ENCODE data around the gene EPB41L4A.
"Not testable (repeated sequence)": the region's sequence is repeated elsewhere in the genome, so short reads cannot be mapped to it uniquely, and the experiment has no call there.

Gene EPB41L4A, protein sequence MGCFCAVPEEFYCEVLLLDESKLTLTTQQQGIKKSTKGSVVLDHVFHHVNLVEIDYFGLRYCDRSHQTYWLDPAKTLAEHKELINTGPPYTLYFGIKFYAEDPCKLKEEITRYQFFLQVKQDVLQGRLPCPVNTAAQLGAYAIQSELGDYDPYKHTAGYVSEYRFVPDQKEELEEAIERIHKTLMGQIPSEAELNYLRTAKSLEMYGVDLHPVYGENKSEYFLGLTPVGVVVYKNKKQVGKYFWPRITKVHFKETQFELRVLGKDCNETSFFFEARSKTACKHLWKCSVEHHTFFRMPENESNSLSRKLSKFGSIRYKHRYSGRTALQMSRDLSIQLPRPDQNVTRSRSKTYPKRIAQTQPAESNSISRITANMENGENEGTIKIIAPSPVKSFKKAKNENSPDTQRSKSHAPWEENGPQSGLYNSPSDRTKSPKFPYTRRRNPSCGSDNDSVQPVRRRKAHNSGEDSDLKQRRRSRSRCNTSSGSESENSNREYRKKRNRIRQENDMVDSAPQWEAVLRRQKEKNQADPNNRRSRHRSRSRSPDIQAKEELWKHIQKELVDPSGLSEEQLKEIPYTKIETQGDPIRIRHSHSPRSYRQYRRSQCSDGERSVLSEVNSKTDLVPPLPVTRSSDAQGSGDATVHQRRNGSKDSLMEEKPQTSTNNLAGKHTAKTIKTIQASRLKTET

DNA sequence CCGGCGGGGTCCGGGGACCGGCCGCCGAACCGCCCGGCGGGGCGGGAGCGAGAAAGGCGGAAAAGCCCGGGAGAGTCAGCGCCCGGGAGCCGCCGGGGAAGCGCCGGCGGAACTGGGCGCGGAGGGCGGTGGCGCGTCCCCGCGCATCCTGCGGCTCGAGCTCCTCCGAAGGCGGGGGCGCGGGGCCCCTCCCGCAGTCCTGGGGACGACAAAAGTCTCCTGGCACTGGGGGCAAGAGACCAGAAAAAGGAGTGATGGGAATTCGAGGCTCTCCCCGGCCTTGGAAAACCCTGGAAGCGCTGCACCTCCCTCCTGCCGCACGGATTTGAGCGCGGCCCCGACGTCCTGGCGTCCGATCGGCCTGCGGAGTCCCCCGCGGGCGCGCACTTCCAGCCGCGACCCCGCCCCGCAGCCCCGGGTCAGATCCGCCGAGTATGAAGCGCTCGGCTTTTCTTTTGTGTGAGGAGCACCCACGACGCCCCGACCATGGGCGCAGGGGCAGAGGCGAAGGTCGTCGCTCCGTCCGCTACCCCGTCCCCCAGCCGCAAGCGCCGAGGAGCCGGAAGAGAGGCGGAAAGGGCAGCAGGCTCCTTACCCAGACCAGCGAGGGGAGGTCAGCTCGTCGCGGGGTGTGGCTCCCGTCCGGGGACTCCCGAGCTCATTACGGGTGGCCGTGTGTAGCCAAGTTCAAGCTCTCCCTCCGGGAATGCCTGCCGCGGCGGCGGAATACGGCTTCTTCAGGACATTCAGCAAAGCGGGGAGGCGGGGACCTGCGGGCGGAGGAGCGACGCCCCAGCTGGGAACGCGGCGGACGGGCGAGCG, at the start of gene EPB41L4A:
TSS of gene EPB41L4A (minus strand) at position 114 of the 822 bp plus-strand sequence. CDS start 238 bp downstream, outside the sequence.
- peak; percentile 30 for DNase-seq

DNA sequence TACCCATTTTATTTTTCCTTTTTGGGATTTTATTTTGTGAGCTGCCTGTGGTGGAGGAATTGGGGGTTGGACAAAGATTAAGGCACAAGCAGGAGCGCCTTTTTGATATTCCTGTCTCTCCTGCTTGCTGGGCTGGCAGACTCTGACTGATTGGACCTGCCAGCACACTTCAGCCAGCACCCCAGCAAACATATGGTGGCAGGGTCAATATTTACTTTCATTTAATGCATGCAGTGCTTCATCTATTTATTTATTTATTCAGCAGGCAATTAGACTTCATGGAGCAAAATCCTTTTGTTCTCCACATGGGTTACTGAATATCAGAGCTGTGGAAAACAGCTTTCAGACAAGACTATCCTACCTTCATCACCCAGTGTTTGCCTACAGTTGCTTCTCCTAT, 48.4 kb upstream of the EPB41L4A start:
- peak; percentile 68 for DNase-seq

DNA sequence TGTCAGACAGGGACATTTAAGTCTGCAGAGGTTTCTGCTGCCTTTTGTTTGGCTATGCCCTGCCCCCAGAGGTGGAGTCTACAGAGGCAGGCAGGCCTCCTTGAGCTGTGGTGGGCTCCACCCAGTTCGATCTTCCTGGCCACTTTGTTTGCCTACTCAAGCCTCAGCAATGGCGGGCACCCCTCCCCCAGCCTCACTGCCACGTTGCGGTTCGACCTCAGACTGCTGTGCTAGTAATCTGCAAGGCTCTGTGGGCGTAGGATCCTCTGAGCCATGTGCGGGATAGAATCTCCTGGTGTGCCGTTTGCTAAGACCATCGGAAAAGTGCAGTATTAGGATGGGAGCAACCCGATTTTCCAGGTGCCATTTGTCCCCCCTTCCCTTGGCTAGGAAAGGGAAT, 47.2 kb upstream of the EPB41L4A start:
- DNase-seq = not testable (repeated sequence)

DNA sequence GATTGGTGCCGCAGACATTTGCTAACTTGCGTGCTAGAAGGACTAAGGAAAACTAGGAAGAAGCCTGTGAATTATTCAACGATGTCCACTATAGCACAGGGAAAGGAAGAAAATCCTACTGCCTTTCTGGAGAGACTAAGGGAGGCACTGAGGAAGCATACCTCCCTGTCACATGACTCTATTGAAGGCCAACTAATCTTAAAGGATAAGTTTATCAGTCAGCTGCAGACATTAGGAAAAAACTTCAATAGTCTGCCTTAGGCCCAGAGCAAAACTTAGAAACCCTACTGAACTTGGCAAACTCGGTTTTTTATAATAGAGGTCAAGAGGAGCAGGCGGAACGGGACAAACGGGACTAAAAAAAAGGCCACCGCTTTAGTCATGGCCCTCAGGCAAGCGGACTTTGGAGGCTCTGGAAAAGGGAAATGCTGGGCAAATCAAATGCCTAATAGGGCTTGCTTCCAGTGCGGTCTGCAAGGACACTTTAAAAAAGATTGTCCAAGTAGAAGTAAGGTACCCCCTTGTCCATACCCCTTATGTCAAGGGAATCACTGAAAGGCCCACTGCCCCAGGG, 28.2 kb upstream of the EPB41L4A start:
- not testable (repeated sequence) for DNase-seq

DNA sequence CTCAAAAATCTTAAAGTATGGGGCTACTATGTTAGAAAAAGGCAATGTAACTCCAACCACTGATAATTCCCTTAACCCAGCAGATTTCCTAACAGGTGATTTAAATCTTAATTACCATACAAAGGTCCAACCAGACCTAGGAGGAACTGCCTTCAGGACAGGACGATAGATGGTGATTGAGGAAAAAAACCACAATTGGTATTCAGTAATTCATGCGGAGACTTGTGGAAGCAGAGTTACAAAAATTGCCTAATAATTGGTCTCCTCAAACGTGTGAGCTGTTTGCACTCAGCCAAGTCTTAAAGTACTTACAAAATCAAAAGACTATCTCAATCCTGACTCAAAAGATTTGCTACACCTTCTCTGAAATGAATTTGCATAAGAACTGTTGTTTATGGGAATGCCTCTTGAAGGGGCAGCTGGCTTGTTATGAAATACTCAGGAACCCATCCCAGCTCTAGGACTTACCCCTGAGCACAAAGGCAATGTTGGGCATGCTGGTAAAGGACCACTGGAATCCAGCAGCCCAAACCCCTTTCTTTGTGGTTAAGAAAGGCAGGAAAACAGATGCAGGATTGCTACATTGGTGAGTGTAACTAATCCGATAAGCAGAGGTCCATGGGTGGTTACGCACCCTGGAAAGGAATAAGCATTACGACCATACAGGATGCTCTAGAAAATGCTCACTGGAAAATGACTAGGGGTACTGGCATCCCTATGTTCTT, 26.7 kb upstream of the EPB41L4A start:
- no peak for DNase-seq

DNA sequence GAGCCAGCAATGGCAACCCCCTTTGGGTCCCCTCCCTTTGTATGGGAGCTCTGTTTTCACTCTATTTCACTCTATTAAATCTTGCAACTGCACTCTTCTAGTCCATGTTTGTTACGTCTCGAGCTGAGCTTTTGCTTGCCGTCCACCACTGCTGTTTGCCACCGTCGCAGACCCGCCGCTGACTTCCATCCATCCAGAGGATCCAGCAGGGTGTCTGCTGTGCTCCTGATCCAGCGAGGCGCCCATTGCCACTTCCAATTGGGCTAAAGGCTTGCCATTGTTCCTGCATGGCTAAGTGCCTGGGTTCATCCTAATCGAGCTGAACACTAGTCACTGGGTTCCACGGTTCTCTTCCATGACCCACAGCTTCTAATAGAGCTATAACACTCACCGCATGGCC, 24.9 kb upstream of the EPB41L4A start:
- not testable (repeated sequence) for DNase-seq

DNA sequence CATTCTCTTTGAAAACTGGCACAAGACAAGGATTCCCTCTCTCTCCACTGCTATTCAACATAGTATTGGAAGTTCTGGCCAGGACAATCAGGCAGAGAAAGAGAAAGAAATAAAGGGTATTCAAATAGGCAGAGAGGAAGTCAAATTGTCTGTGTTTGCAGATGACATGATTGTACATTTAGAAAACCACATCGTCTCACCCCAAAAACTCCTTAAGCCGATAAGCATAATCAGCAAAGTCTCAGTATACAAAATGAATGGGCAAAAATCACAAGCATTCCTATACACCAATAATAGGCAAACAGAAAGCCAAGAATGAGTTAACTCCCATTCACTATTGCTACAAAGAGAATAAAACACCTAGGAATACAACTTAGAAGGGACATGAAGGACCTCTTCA, 21.0 kb upstream of the EPB41L4A start:
- DNase-seq = no peak

DNA sequence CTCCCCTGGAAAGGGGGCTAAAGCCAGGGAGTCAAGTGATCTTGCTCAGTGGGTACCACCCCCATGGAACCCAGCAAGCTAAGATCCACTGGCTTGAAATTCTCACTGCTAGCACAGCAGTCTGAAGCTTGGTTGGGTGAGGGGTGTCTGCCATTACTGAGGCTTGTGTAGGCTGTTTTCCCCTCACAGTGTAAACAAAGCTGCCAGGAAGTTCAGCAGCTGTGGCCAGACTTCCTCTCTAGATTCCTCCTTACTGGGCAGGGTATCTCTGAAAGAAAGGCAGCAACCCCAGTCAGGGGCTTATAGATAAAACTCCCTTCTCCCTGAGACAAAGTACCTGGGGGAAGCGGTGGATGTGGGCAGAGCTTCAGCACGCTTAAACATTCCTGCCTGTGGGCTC, 17.1 kb upstream of the EPB41L4A start:
- peak; percentile 21 for DNase-seq

DNA sequence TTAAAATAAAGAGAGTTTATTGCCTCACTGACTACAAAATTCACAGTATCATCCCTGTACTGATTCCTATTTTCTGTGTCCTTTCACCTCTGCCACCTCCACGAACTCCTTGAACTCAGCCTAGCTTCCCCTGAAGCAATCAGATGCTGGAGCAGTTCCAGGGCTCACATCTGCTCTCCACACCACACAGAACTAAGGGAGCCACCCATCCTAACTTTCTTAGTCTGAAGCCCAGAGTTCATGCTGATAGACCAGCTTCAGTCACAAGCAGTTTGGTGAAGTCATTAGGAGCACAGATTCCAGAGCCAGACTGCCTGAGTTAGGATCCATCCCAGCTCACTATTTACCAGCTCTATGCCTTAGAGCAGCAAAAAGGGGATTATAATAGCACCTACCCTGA, 15.6 kb upstream of the EPB41L4A start:
- no peak for DNase-seq

DNA sequence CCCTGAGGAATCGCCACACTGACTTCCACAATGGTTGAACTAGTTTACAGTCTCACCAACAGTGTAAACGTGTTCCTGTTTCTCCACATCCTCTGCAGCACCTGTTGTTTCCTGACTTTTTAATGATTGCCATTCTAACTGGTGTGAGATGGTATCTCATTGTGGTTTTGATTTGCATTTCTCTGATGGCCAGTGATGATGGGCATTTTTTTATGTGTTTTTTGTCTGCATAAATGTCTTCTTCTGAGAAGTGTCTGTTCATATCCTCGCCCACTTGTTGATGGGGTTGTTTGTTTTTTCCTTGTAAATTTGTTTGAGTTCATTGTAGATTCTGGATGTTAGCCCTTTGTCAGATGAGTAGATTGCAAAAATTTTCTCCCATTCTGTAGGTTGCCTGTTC, 7.1 kb upstream of the EPB41L4A start:
- not testable (repeated sequence) for DNase-seq

DNA sequence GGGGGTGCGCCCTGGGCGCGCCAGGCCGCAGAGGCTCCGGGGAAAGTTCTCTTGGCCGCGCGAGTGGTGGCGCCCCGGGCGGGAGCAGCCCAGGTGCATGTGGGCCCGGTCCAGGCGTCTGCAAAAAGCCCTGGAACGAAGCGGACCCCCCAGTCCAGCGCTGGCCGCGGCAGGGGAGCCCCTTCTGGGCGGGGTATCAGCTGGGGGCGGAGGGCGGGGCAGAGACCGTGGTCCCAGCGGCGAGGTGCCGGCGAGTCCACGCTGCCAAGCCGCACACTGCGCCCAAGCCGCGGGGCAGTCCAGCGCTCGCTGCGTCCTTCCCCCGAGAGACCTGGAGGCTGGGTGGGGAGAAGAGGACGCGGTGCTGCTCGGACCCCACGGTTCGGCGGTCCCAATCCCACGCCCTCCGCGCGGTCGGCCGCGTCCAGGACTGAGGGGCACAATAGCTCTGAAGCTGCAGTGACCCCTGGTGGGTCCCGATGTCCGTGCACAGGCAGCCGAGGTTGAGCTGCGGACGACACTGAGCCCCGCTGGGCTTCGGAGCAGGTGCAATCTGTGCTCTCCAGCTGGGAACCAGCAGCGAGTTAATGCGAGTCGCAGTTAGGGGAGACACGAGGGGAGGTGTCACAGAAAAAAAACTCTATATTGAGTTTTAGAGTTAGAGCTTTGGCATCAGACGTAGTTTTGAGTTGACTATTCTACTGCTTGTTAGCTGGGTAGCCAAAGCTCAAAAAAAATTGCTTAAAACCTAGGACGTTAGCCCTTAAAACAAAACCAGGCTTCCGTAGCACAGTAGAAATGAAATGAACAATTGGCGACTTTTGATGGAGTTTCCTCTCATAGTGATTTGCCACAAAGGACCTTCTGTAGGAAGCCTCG, 1.1 kb upstream of the EPB41L4A start:
- DNase-seq = peak; percentile 86

DNA sequence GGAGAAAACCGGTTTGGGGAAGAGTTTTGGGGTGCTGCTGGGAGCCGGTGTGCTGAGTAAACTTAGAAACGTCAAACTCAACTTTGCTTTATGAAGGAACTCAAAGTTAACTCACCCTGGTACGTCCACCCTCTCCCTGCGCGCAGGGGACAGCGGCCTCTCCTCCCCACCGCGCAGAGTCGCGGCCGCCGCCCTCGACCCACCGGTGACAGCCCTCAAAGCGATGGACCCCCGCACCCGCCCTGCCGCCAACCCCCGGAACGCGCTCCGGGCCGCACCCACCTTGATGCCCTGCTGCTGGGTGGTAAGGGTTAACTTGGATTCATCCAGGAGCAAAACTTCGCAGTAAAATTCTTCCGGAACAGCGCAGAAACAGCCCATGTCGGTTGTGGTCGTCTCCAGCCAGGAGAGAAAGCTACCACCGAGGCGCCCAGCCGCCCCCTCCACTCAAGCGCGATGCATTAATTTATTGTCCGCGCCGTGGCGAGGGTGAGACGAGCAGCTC, 366 bp downstream of the EPB41L4A start:
- DNase-seq = no peak

DNA sequence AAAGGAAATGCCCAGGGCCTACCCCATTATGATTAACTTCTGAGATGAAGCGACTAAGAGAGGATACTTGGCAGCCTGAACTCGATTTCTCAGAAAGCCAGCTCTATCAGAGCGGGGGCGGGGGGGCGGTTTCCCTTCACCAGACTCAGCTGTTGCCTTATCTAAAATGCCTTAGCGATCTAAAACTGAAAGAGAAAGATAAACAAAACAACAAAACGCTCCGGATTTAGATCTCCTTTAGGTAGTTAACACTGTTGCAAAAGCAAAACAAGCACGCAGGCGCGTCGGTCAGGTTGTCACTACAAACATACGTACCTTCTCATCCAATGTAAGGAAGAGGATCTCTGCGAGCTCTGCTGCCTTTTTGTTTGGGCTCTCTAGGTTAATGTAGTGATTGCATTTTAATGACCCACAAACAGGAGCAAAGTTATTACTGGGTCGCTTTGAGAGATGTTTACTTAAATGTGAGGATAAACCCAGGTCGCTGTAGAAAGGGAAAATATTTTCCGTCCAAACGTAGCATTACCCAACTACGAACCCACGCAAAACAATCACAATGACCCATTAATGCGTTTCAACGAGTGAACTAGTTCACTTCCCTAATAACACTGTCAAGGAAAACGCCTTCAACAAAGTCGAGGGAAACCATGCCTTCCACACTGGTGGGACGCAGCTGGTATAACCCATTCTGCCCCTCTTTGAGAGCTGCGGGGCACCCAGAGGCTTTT, 982 bp downstream of the EPB41L4A start:
- no peak for DNase-seq

DNA sequence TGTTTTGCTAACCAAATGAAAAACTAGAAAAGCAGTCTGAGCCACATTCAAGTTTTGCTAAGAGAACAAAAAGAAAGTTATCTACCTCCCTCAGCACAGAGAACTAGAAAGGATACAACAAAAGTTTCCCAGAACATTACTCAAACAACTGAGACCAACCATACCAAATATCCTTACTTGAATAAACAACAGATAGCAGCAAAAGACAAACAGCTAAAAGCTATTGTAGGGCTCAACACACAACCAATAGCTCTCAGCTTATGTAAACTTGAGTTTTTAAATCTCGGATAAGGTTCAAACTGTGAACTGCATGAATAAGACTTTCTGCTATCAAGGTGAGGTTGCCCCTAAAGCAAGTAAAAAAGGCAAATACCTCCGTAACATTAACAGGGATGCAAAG, 3.5 kb downstream of the EPB41L4A start:
- no peak for DNase-seq

DNA sequence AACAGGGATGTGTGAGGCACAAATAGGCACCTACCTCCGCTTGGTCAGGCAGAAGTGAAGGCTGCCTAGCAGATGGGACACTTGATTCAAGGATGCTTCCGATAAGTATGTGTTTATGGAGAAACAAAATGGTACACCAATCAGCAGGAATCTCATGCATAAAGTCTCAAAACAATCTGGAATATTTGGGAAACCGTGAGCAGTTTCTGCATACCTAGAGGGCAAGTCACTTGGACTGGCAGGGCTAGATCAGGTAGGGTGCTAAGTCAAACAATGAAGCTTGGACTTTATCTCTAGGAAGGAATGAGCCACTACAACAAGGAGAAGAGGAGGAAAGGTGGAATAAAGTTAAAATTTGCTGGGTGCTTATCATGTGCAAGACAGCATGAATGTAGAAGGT, 5.5 kb downstream of the EPB41L4A start:
- DNase-seq = no peak

DNA sequence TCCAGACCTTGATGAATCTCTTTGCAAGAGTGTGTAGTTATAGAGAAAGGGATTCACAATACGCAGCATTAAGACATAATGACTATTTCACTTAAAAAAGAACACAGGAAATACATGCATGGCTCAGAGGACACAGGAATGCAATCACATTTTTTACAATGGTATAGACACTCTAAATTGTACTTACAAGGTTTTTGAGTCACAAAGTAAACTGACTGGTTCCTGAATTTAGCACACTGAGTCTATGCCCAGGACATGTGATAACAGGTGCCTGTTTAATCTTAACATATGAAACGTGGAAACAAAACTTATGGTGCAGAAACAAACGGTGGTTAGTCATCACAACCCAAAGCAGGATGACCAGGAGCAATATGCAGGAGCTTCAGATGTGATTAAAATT, 6.7 kb downstream of the EPB41L4A start:
- no peak for DNase-seq

DNA sequence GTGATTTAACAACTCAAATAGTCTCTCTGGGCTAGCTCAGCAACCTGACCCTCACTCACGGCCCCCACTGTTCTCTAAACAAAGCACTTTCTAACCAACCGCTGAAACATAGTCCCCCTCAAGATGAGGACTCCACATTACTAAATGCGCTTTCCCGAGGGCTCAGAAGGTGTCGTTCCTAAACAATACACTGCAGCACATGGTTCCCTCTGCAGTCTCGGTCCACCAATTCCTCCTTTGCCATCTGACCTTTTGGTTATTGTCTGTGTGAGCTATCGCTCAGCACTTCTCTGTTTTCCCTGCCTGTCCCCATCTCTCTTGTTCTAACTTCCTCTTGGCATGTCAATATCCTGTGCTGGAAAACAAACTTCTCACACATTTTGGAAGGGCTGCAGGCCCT, 7.2 kb downstream of the EPB41L4A start:
- no peak for DNase-seq

DNA sequence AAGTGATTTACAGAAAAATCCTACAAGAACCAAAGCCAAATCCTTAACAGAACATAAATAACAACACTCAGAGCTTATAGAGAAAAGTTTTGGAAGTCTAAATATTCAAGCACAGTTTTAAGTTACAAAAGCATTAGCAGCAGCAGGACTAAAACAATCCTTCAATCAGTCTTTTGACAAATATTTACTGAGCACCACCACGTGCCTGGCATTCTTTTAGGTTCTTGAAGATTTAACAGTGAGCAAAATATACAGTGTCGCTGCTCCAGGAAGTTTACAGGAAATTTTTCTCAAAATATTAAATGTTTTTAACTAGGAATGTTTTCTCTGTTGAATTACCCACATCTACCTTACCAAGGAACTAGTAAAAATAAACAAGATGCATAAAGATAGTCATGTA, 11.4 kb downstream of the EPB41L4A start:
- DNase-seq = no peak

DNA sequence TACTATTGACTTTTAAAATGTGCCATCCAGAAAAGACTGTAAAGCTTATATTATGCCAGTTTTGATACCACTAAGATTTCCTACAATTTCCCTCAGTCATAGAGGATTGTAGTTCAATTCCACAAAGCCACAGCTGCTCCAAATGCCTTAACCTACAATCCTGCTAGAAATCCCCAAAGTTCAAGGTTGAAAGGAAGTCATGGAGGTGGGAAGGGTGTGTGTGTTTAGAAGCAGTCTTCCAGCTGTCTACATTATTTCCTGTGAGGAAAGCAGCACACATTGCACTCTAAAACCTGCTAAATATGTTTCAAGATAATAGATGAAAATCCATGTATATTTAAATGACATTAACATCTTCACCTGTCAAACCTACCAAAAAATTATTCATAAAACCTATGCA, 11.8 kb downstream of the EPB41L4A start:
- DNase-seq = no peak

DNA sequence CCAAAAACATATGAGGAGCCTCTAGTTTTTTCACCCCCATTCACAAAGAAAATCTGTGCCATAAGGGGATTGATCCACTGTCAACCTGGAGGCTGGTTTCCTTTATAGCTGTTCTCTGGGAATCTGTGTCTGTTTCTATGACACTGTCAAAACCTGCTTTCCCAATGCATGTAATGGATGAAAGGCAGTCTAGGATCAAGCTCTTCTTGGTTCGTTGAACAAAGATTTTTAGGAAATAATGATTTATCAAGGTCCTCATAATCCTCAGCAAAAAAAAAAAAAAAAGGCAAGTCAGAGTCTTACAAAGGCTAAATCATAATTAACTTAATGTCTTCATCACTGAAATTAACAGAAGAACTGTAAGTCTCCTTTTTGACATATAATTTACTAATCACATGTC, 16.0 kb downstream of the EPB41L4A start:
- DNase-seq = no peak

DNA sequence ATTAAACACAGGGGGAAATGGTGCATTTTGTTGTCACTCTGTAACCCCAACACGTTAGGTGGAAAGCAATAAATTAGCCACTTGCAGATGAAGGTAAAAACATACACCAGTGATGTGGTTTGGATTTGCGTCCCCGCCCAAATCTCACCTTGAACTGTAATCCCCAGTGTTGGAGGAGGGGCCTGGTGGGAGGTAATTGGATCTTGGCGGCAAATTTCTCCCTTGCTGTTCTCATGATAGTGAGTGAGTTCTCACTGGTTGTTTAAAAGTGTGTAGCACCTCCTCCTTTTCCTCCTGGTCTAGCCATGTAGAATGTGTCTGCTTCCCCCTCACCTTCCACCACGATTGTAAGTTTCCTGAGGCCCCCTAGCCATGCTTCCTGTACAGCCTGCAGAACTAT, 17.2 kb downstream of the EPB41L4A start:
- DNase-seq = no peak
